ENCODE data around the gene GLIS2.

Gene GLIS2

GRCh38 chr16:4372578-4373355, 56.9 kb downstream of the GLIS2 start:
- peak; percentile 50 for DNase-seq

GRCh38 chr16:4373356-4373908, 57.6 kb downstream of the GLIS2 start:
- peak; percentile 45 for DNase-seq

- DNase-seq: no peak
These were observed 58.3 kb downstream of the GLIS2 start for GRCh38 chr16:4373909-4374742.

- DNase-seq: no peak
These were observed 59.9 kb downstream of the GLIS2 start for GRCh38 chr16:4375717-4376116.

- no peak for DNase-seq
These were observed 60.4 kb downstream of the GLIS2 start for GRCh38 chr16:4376126-4376892.

- no peak for DNase-seq
These were observed 61.2 kb downstream of the GLIS2 start for GRCh38 chr16:4376893-4377572.

- no peak for DNase-seq
These were observed 61.8 kb downstream of the GLIS2 start for GRCh38 chr16:4377573-4378154.

- DNase-seq: no peak
These were observed 62.3 kb downstream of the GLIS2 start for GRCh38 chr16:4378161-4378666.

- DNase-seq: no peak
These were observed 63.3 kb downstream of the GLIS2 start for GRCh38 chr16:4378999-4379690.

- DNase-seq: no peak
These were observed 64.5 kb downstream of the GLIS2 start for GRCh38 chr16:4380119-4381063.

GRCh38 chr16:4381072-4381934, 65.4 kb downstream of the GLIS2 start:
- no peak for DNase-seq

GRCh38 chr16:4381935-4382794, 66.3 kb downstream of the GLIS2 start:
- no peak for DNase-seq

GRCh38 chr16:4382795-4383357, 67.0 kb downstream of the GLIS2 start:
- no peak for DNase-seq

- DNase-seq: no peak
These were observed 68.0 kb downstream of the GLIS2 start for GRCh38 chr16:4383591-4384444.

GRCh38 chr16:4384509-4384942, 68.7 kb downstream of the GLIS2 start:
- DNase-seq: no peak

- DNase-seq: no peak
These were observed 69.4 kb downstream of the GLIS2 start for GRCh38 chr16:4385066-4385788.
